GM21737 (cell line): ENCODE measurements around the gene PDE4D.

Source experiments
- ATAC-seq: cut with Tn5 transposase; IDR thresholded peaks from one replicate; pipeline ENCODE4 v1.9.1; 2021; ENCODE audit warnings: mild to moderate bottlenecking, moderate library complexity; ENCODE audit not compliant: unreplicated experiment

The PDE4D gene

DNA sequence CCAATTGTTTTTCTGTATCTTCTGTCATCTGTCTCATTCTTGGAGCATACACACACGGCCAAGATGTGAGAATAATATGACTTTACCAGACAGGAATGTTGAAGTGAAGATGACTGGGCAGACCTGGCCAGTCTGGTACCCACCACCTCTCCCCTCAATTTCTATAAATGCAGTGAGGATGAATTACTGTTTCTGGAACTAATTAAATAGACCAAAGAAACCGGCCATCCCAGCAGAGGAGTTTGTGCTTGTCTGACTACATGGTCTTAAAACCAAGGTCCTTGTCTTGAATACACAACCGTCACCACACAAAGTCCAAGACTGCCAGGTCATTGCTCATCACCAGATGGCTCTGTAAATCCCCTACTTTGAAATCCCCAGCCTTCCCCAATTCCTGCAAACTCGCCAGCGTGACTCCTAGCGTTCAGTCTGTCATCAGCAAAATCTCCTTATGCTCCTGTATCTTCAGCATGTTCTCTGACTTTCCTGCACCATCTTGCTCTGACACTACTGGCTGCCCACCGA is 147.2 kb downstream of the PDE4D start:
- ATAC-seq, result no peak

DNA sequence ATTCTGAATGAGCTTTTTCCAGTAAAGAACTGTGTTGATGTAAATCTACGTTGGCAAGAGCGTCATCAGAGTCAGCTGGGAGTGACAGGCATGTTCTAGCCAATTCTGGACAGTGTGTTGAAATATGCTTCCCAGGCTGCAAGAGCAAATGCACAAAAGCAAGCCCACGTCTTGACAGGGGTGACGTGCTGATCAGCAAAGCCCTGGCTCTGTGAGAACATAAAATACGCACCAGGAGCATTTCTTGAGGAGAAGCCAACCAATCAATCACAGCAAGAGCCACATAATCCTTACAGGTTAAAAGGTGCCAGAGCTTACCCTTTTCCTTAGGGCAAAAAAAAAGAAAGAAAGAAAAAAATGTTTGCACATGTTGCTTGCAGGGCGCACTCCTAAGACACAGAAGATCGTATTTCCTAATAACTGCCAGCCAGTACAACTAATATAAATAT is 148.1 kb downstream of the PDE4D start:
- ATAC-seq, result no peak

DNA sequence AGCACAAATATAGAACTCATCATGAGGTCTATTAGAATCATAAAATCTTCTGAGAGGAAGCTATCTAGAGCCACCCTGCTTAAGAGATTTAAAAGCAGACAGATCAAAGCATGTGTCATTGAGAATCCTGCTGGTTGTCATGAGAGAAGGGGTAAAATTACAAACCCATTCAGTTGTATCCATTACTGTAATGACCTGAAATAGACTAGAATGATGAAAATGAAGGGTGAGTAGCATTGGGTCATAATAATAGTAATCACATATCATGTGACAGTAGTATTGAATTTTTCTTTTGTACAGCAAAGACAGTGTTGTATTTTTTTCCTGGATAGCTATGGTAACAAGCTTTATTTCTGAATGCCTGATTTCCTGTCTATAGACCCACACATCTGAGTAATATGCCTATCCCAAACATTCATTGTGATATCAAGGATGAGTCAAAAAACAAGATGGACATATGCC is 149.0 kb downstream of the PDE4D start:
- no peak for ATAC-seq

DNA sequence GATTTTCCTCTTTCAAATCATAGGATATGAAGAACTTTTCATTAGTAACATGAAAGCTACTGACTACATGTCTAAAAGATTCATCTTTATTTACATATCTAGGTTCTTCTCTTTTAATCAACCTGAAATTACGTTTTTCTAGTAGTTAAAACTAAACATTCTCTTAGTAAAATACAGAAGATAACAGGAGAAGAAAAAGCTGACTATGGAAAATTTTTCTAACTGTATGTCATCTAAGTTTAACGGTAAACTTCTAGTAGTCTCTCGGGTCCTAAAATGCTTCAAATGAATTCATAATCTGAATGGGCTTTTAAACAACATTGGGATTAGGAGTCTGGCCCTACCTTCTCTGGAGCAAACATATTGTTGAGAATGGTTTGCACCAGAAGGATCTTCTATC is 151.9 kb downstream of the PDE4D start:
- no peak for ATAC-seq

DNA sequence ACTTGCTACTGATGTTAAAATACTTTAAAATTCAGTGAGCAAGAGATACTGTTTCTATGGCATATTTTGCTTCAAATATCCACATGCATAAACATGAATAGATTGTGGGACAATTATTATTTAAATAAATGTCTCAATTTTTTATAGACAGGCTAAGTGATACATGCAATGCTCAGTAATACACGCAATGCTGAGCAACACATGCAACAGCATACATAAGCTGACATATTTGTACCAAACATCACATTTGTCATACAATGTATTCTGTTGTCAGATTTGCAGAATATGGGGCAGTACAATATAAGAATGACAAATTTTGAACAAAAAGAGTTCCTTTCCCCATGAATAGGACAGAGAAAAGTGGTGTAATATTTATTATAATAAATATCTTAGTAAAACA is 155.5 kb downstream of the PDE4D start:
- ATAC-seq, result no peak

DNA sequence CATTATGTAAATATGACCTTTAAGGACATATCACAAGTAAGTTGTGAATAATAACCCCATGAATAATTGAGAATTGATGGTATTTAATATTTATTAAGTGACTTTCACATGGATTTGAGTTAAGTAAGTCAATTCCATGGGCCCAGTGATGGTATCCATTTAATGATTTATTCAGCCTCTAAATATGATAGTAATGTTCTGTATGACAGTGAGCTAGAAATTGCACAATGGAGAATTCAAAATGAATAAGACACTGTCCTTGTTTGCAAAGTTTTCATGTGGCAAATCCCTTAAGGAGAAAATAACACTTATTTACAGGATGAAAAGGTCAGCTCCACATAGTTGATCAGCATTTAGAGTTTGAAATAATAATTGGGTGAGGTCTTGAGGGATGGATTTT is 160.7 kb downstream of the PDE4D start:
- no peak for ATAC-seq

DNA sequence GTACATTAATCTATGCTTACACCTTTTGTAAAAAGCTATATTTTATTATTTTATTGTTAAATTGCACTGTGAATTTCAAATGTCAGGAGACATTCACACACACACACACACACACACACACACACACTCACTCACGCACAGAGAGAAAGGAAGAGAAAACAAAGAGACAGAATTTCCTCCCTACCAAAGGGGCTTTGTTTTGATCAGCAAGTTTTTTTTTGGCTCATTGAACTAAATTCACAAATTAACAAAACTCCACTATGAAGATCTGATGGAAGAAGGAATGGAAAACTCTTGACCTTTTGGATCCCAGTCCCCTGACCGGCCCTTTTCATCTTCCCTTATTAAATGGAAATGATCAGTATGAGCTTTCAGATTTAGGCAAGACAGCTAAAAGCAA is 161.2 kb downstream of the PDE4D start:
- ATAC-seq, result no peak

DNA sequence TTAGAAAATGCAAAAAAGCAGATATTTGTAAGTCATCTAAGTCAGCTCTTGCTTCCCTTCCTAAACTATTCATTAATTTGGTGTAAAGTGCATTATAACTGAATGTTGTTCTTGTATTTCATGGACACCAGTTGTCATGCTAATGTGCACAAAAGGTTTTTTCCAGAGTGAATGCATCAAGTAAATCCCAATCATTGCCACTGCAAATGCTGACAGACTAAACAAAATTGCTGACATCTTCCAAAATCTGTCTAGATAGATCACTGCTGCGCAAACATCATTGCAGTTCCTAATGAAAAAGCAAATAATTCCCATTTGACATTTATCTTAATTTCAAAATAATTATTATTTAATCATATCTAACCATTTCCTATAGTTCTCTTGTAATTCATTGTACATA is 161.7 kb downstream of the PDE4D start:
- no peak for ATAC-seq

DNA sequence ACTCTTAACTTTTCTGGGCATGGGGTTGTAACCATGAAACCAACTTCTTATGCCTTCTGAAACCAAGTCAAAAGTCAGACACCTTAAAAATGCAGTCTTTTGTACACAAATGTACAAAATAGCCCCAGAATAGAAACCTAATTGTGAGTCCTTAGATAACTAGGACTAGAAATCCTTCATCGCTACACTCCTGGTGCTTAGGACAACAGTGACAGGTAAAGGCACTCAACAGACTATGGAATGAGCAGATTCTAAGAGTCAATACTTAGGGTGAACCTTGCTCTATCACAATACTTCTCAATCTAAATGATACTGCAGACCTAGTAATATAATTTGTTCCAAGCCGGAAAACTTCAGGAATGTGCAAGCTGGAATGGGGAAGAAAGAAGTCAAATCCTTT is 163.7 kb downstream of the PDE4D start:
- no peak for ATAC-seq

DNA sequence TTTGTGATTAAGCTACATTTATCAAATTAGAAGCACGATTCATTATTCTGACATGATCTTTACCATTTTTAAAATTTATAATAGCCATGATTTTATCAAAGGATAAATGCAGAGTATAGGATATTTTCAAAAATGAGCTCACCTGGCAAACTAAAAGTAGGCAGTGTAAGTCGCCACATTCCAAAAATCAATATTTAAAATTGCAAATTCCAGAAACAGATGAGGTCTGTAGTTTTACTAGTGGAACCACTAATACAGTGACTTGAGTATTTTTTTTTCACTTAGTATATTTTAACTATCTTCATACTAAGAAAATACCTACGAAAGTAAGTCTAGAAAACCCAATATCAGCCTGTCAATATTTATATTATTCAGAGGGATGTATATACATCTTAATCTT is 164.2 kb downstream of the PDE4D start:
- ATAC-seq, result no peak

DNA sequence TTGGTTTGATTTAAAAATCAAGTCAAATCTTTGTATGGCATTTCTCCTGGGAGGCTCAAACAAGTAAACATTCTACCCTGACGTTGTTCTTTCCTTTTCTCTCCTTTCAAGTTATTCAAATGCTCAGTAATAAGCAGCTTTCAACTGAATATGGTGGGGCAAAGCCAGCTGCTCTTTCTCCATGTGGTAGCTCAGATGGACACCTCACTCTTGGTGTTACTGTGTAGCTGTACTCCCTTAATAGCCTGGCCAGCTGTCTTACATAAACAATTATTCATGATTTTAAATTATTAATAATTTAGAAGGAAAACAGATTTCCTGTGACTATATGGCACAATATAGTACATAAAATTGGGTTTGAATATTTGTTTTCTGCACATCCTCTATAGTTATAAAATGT is 165.2 kb downstream of the PDE4D start:
- no peak for ATAC-seq

DNA sequence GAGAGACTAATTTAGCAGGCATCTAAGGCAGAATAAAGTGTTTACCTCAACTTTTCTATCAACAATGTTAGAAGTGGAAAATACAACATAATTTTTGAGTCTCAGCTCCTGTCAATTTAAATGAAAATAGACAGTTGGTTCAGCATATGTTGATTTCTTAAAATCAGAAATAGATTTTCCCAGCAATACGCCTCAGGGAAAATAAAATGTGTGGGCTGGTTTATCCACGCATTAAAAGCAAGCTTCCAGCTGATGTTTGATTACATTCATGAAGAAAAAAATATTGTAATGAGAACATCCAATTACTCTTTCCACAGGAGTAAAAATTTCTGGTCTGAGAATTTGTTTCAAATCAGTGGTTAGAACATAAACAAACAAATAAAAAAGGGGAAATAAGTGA is 166.3 kb downstream of the PDE4D start:
- no peak for ATAC-seq

DNA sequence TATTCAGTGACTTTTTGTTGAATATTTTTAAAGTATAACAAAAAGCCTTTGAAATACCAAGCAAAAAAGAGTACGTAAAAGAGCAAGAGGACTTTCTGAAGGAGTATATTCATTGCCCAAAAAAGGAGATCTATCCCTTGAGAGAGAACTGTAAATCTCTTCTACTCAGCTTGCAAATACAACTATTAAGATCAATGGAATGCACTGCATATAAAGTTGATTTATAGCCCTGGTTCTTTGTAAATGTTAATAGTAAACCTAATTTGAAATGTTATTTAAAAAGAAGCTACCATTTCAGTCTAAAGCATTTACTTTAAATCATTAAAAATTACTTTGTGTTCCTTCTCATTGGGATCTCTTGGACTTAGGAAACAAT is 168.1 kb downstream of the PDE4D start:
- ATAC-seq, result no peak

DNA sequence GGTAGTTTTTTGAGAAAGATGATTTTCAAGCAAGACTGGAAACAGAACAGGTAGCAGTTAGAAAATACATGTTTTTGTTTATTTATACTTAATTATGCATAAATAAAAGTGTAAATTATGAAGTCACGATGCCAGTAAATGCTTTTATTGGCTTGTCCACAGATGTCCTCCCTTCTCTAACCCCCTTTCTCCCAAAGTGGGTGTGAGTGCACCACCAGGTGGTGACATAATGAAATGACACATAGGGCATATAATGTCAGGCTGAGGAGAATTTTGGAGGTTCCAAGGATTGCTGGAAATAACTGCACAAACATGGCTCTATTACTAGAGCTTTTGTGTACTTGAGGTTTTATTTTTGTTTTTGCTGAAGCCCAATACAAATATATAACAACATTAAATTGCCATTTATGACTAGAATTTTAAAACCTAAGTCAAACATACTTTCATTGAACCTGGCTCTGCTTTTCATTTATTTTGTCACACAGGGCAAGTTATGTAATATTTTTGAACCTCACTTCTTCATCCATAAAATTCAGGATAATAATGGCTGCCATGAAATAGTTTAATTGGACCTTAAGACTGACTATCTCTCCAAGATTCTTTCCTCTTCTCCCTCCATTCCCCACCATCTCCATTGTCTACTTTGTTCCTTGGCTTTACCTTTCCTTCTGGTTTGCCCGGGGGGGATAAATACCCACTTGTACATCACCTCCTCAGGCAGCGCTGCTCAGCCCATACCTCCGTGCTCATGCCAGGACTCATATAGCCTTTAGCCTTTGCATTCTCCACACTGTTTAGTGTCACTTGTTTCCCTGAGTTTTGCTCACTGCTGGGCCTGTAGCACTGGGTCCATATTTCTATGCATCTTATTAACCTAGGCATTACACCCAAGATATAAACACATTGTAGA is 168.8 kb downstream of the PDE4D start:
- ATAC-seq, result peak; percentile 84

DNA sequence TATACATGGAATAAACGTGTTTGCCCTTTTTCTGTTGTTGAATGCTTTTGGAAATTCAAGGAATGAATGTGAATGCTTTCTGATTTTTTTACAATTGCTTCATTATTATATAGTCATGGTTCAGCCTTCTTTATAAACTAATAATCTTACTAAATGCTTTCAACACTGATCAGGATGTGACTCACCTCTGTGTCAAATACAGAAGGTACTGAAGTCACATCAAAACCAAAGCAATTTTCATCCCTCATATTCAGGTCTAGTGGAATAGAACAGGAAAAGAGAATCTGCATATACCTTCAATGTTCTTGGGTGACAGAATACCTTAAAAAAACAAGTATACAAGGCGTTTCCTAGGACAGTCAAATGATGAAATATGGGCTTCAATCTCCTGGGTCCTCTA is 170.7 kb downstream of the PDE4D start:
- no peak for ATAC-seq

DNA sequence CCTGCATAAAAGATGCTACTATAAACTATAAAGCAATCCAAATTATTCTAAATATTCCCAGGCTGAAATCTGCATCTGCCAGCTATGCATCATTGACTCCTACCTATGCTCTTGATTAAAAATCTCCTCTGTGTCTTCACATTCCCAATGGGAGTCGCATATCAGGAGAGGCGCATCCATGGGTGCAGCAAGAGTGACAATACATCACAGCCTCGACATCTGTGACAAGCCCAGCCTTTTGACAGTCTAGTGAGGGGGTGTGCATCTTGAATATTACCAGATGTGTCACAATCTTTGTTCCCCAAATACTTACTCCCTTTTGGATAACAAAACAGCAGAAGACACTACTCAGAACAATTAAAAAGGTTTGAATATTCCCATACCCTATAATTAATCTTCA is 171.8 kb downstream of the PDE4D start:
- ATAC-seq, result no peak

DNA sequence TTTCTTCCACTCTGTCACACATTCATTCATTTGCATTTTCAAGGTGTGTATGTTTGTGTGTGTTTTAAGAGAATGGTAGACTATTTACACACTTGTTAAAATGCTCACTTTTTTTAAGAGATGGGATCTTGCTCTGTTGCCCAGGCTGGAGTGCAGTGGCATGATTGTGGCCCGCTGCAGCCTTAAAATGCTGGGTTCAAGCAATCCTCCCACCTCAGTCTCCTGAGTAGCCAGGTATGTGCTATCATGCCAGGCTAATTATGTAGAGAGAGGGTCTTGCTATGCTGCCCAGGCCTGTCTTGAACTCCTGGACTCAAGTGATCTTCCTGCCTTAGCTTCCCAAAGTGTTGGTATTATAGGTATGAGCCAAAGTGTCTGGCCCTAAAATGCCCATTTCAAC is 173.5 kb downstream of the PDE4D start:
- no peak for ATAC-seq

DNA sequence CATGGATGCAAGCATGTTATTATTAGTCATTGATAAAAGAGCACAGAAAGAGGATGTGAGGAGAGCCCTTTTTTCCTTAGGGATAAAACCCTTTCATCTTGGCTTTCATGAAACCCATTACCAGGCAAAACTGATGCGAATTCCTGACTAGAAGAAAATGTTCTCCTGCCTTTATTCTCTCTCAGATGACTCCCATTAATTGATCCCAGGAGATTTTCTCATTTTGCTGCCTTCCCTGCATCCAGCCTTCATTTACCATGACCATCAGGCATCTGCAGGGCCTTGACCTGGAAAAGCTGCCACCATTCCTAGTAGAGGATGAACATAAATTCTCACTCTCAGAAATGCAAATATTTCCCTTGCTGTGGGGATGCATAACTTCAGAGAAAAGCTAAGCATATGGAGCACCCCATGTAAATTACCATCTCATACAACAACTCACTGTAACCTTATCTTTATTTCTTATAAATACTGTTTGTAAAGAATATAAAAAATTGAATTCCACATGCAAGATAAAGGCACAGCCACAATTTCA is 176.5 kb downstream of the PDE4D start:
- ATAC-seq, result no peak

DNA sequence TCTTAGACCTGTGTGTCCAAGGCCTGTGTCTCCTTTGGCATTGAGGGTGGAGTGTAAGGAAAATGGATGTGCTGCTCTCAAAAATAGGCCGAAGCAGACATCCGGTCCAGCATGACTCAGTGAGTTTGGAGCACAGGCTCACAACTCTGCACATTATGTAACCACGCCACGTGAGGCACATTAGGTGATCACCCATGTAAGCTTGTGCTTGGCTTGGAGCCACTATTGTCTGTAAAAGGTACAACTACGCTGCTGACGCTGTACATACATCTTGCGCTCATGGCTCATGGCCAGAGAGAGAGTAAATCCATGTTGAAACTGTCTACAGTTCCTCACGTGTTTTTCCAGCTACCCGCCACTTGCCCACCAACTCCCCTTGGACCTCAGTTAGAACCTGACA is 177.5 kb downstream of the PDE4D start:
- ATAC-seq, result no peak

DNA sequence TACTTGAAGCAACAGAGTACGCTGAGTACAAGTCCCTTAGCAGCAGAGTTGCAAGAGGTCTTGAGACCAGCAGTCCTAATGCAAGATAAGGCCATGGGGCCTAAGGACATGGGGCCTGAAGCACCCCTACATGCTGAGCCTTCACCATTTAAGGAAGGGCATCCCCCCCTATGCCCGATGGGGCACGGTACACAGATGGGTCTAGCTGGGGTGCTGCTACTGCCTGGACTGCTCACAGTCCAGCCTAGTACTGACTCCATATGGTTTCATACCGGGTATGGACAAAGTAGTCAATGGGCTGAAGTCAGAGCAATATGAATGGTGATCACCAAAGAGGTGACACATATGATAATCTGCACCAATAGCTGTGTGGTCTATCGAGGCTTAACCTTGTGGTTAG is 178.3 kb downstream of the PDE4D start:
- ATAC-seq, result no peak

DNA sequence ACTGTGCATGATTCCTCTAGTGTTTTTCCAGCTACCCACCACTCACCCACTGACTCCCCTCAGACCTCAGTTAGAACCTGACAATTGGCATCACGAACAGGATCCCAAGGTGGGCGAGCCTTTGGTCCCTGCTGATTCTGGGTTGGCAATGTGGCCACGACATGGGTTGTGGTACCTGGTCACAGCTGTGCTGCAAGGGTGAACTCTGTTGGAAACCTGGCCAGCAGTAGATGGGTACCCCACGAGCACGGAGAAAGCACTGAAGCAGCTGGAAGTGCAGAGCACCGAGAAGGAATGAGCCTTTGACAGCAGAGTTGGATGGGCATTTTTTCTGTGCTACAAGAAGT is 180.1 kb downstream of the PDE4D start:
- ATAC-seq, result no peak

DNA sequence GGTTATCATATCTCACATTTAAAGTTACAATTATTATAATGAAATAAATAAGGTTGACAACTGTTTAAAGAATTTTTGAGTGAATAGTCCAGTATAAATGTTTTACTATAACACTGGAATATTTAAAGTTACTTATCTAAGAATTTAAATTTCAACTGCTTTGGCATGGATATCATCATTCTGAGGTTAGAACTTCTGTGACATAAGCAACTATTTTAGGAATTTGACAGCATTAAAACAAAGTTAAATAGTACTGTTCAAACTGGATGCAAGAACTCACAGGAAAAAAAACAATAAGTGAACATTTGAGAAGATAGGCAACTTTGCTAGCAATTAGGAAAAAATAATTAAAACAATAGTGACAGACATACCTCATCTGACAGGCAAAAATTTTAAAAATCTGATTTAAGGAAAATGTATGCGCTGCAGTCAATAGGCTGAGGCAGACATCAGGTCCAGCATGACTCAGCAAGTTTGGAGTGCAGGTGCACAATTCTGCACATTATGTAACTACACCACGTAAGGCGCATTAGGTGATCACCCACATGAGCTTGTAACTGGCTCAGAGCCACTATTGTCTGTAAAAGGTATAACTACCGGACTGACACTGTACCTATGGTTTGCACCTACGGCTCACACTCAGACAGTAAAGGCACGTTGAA is 180.6 kb downstream of the PDE4D start:
- no peak for ATAC-seq
